ENCODE results near the gene SH3RF3. TPM values are rescaled to one million over a fixed set of nuclear protein-coding genes. Genes with fewer than 3 reads are reported as not detected.

The SH3RF3 gene
- total RNA-seq, 1 experiment from 2014 or later, result 21.7 TPM

GRCh38 chr2:109173311-109174171 lies 44.5 kb downstream of the SH3RF3 start:
- peak; percentile 83 for DNase-seq (ENCODE audit: unreplicated experiment)
- H3K27me3 Mint-ChIP-seq (ENCODE audit: insufficient read depth, unreplicated experiment), result no peaks in the 10 kb centered on the region
- intact Hi-C loops (cut with micrococcal nuclease), result loop anchor here (5.0 kb wide), 3 partner anchors 39 to 69 kb away; partner anchors contain the start of gene SH3RF3
- H3K36me3 Mint-ChIP-seq (ENCODE audit: insufficient read depth, unreplicated experiment), result no peaks in the 10 kb centered on the region
- H3K9me3 Mint-ChIP-seq (ENCODE audit: unreplicated experiment), result no peaks in the 10 kb centered on the region
- TF ChIP-seq, protein P1, sequence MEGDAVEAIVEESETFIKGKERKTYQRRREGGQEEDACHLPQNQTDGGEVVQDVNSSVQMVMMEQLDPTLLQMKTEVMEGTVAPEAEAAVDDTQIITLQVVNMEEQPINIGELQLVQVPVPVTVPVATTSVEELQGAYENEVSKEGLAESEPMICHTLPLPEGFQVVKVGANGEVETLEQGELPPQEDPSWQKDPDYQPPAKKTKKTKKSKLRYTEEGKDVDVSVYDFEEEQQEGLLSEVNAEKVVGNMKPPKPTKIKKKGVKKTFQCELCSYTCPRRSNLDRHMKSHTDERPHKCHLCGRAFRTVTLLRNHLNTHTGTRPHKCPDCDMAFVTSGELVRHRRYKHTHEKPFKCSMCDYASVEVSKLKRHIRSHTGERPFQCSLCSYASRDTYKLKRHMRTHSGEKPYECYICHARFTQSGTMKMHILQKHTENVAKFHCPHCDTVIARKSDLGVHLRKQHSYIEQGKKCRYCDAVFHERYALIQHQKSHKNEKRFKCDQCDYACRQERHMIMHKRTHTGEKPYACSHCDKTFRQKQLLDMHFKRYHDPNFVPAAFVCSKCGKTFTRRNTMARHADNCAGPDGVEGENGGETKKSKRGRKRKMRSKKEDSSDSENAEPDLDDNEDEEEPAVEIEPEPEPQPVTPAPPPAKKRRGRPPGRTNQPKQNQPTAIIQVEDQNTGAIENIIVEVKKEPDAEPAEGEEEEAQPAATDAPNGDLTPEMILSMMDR (IDR thresholded peaks at IDR 0.05; ENCODE audit: unreplicated experiment), result no peak
- no TSS peak for BruUV-seq (replicated peaks)
- H3K4me3 Mint-ChIP-seq (ENCODE audit: unreplicated experiment), result peak overlapping the region; percentile 18
- peak overlapping the region; percentile 55 for H3K27ac Mint-ChIP-seq (ENCODE audit: low read depth, unreplicated experiment)
- POLR2A ChIA-PET, result interaction anchor here (0.7 to 2.9 kb wide), 7 partner anchors 11 to 158 kb away, joined by 3 to 11 read pairs (median 5); no protein-coding TSS in a partner anchor
- H3K4me1 Mint-ChIP-seq (ENCODE audit: insufficient read depth, unreplicated experiment), result peaks cover 63% of the 10 kb centered on the region
- CTCF ChIA-PET, result no interaction called here

DNA sequence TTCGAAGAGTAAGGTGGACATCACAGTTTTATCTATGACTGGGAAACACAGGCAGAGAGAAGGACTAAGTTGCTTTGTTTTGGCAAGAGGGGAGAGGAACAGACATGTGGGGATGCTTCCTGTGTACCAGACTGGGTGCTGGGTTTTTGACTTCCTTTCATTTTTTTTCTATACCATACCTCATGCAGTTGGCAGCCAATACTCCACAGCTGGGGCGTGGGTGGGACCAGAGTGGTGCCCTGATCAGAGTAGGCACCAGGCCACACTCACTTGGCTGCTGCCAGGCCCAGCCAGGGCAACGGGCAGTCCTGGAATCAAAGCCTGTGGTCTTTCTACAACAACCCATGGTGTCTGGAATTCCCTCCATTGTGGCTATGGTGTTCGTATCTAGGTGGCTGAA lies 45.2 kb downstream of the SH3RF3 start:
- ChIA-PET POLR2A (interaction anchor here (0.5 to 2.2 kb wide), 4 partner anchors 10 to 500 kb away, joined by 3 to 8 read pairs (median 6); no protein-coding TSS in a partner anchor), CTCF (no interaction called here)
- Mint-ChIP-seq H3K9me3 (ENCODE audit: unreplicated experiment) (no peaks in the 10 kb centered on the region), H3K36me3 (ENCODE audit: insufficient read depth, unreplicated experiment) (no peaks in the 10 kb centered on the region), H3K4me3 (ENCODE audit: unreplicated experiment) (peak overlapping the region; percentile 18), H3K4me1 (ENCODE audit: insufficient read depth, unreplicated experiment) (peaks cover 58% of the 10 kb centered on the region), H3K27ac (ENCODE audit: low read depth, unreplicated experiment) (peak overlapping the region; percentile 55), H3K27me3 (ENCODE audit: insufficient read depth, unreplicated experiment) (no peaks in the 10 kb centered on the region)
- no TSS peak for BruUV-seq (replicated peaks)
- intact Hi-C loops (cut with micrococcal nuclease), result loop anchor here (5.0 kb wide), 3 partner anchors 38 to 68 kb away; partner anchors contain the start of gene SH3RF3
- TF ChIP-seq, protein P1 (IDR thresholded peaks at IDR 0.05; ENCODE audit: unreplicated experiment), result no peak
- DNase-seq (ENCODE audit: unreplicated experiment), result peak; percentile 66

GRCh38 chr2:109174626-109175349 lies 45.8 kb downstream of the SH3RF3 start:
- Mint-ChIP-seq H3K4me3 (ENCODE audit: unreplicated experiment) (peak overlapping the region; percentile 18), H3K9me3 (ENCODE audit: unreplicated experiment) (no peaks in the 10 kb centered on the region), H3K27me3 (ENCODE audit: insufficient read depth, unreplicated experiment) (no peaks in the 10 kb centered on the region), H3K27ac (ENCODE audit: low read depth, unreplicated experiment) (peak overlapping the region; percentile 55), H3K4me1 (ENCODE audit: insufficient read depth, unreplicated experiment) (peaks cover 58% of the 10 kb centered on the region), H3K36me3 (ENCODE audit: insufficient read depth, unreplicated experiment) (no peaks in the 10 kb centered on the region)
- CTCF ChIA-PET, result interaction anchor here (0.5 kb wide), 1 partner anchor 9 kb away, joined by 4 read pairs; no protein-coding TSS in a partner anchor
- TF ChIP-seq, protein P1 (IDR thresholded peaks at IDR 0.05; ENCODE audit: unreplicated experiment), result no peak
- no peak for DNase-seq (ENCODE audit: unreplicated experiment)
- intact Hi-C loops (cut with micrococcal nuclease), result loop anchor here (5.0 kb wide), 3 partner anchors 38 to 68 kb away; partner anchors contain the start of gene SH3RF3
- no TSS peak for BruUV-seq (replicated peaks)
- POLR2A ChIA-PET, result interaction anchor here (0.5 to 2.2 kb wide), 3 partner anchors 12 to 500 kb away, joined by 3 to 8 read pairs (median 3); no protein-coding TSS in a partner anchor

DNA sequence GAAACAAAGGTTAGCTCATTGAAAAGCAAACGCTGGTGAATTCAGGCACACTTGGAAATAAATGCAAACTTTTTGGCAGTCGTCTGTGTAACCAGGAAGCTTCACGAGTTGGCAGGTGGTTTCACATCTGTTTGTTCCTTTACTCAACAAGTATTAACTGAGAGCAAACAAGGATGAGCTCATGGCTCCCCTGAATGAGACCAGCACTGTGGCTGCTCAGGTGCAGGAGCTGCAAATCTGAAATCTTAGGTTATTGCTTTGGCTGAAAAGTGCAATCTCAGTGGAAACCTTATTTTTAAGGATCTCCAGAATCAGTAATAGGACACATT lies 46.3 kb downstream of the SH3RF3 start:
- H3K4me1 Mint-ChIP-seq (ENCODE audit: insufficient read depth, unreplicated experiment), result peaks cover 52% of the 10 kb centered on the region
- ChIA-PET CTCF (no interaction called here), POLR2A (interaction anchor here (0.7 to 2.2 kb wide), 3 partner anchors 11 to 280 kb away, joined by 3 to 8 read pairs (median 3); no protein-coding TSS in a partner anchor)
- TF ChIP-seq, protein P1 (IDR thresholded peaks at IDR 0.05; ENCODE audit: unreplicated experiment), result no peak
- intact Hi-C loops (cut with micrococcal nuclease), result no loop called here
- H3K27ac Mint-ChIP-seq (ENCODE audit: low read depth, unreplicated experiment), result no peak overlapping the region
- no peaks in the 10 kb centered on the region for H3K36me3 Mint-ChIP-seq (ENCODE audit: insufficient read depth, unreplicated experiment)
- BruUV-seq (replicated peaks), result no TSS peak
- peaks cover 2% of the 10 kb centered on the region for H3K9me3 Mint-ChIP-seq (ENCODE audit: unreplicated experiment)
- H3K27me3 Mint-ChIP-seq (ENCODE audit: insufficient read depth, unreplicated experiment), result no peaks in the 10 kb centered on the region
- H3K4me3 Mint-ChIP-seq (ENCODE audit: unreplicated experiment), result no peak overlapping the region
- no peak for DNase-seq (ENCODE audit: unreplicated experiment)
